ENCODE measurements around the gene CEACAM3. TPM values are rescaled to one million over a fixed set of nuclear protein-coding genes. Genes with fewer than 3 reads are reported as not detected.
A peak's percentile ranks its signal among the peaks of the same experiment; 100 is the strongest.
"Not testable (repeated sequence)": the region's sequence is repeated elsewhere in the genome, so short reads cannot be mapped to it uniquely, and the experiment has no call there.

Gene CEACAM3
- total RNA-seq (1 to 10 TPM in 2 of 9 donors, not detected in 7; 1.6 to 2.0 TPM), polyA plus RNA-seq (under 1 TPM in 1 of 2 donors, not detected in 1; 0.07 TPM)
- long read RNA-seq, donor 1: 0 reads
- long read RNA-seq, donor 2: 0 reads
- long read RNA-seq, donor 3: 0 reads

DNA sequence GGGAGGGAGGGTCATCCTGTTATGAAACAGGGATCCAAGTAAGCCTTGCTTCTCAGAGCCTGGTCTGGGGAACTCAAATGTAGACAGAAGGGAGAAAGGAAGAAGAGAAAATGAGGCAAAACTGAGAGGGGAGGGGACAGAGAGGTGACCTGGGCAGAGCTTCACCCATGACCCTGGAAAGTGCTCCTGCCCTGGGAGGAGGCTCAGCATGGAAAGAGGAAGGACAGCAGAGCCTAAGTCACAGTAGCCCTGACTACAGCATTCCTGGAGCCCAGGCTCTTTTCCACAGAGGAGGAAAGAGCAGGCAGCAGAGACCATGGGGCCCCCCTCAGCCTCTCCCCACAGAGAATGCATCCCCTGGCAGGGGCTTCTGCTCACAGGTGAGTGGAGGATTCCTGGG lies at the start of gene CEACAM3:
TSS of gene CEACAM3 (plus strand) at position 226 of the 400 bp plus-strand sequence. CDS start at position 317, 91 bp downstream.
- ATAC-seq: peak in 2 of 4 donors; percentile 64 to 69
- no peak for TF ChIP-seq POLR2A (IDR thresholded peaks at IDR 0.05)
- TF ChIP-seq, protein P1, sequence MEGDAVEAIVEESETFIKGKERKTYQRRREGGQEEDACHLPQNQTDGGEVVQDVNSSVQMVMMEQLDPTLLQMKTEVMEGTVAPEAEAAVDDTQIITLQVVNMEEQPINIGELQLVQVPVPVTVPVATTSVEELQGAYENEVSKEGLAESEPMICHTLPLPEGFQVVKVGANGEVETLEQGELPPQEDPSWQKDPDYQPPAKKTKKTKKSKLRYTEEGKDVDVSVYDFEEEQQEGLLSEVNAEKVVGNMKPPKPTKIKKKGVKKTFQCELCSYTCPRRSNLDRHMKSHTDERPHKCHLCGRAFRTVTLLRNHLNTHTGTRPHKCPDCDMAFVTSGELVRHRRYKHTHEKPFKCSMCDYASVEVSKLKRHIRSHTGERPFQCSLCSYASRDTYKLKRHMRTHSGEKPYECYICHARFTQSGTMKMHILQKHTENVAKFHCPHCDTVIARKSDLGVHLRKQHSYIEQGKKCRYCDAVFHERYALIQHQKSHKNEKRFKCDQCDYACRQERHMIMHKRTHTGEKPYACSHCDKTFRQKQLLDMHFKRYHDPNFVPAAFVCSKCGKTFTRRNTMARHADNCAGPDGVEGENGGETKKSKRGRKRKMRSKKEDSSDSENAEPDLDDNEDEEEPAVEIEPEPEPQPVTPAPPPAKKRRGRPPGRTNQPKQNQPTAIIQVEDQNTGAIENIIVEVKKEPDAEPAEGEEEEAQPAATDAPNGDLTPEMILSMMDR (IDR thresholded peaks at IDR 0.05): no peak
- peaks cover 0 to 34% (median 0%) of the 10 kb centered on the region in 12 donors for H3K4me1 ChIP-seq
- H3K9me3 ChIP-seq: peaks cover 0 to 5% (median 0%) of the 10 kb centered on the region in 12 donors
- H3K4me3 ChIP-seq: no peak within 1 kb of the TSS
- no peaks in the 10 kb centered on the region for H3K36me3 ChIP-seq
- peaks cover 0 to 48% (median 9%) of the 10 kb centered on the region in 9 donors for H3K27me3 ChIP-seq
- peak within 1 kb of the TSS in 1 of 12 donors; percentile 32 for H3K27ac ChIP-seq
- intact Hi-C loops (cut with DNase I): no loop called here
- no peak for DNase-seq

DNA sequence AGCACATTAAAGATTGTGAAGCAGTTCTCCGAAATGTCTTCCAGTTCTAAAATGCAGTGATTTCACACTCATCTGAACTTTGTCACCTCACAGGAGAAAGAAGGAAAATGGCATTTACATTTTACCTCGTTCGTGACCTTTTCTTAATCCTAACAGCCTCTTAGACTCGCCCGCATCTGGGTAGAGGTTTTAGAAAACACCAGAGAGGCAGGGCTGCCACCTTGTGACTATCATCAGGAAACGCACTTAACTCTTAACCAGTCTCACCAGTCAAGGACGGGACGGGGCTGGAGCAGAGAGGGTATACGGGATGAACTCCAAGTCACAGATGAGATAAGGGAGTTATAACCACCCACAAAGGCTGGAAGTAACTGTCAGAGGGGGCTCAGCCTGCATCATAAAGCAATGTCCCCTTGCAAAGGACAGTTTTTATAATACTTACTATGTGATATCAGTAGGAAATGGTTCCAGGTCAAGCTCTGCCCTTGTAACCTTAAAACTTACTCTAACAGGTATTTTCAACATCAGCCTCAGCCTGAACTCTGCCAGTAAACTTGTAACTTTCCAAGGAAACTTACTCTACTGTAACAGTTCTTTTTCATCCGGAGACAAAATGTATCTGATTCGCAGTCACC lies 49.7 kb upstream of the CEACAM3 start:
- ATAC-seq (peak in 2 of 4 donors; percentile 74 to 78), DNase-seq (peak in 2 of 5 donors; percentile 20 to 50)
- Histone ChIP-seq H3K27me3 (peaks cover 0 to 56% (median 9%) of the 10 kb centered on the region in 9 donors), H3K4me1 (no peaks in the 10 kb centered on the region), H3K36me3 (no peaks in the 10 kb centered on the region), H3K9me3 (no peaks in the 10 kb centered on the region), H3K4me3 (no peak overlapping the region), H3K27ac (no peak overlapping the region)
- no peak for TF ChIP-seq POLR2A (IDR thresholded peaks at IDR 0.05)
- TF ChIP-seq, protein P1 (IDR thresholded peaks at IDR 0.05): peak in 11 of 12 donors; percentile 13 to 51 (median 35)
- intact Hi-C loops (cut with DNase I): loop anchor here in 8 of 10 donors (2.0 to 10.0 kb wide), 3 partner anchors 102 to 104 kb away; no protein-coding TSS in a partner anchor
- 17 to 20% (median 19%) methylated on average over 11 of the region's 11 CpGs for WGBS, 4 donors

DNA sequence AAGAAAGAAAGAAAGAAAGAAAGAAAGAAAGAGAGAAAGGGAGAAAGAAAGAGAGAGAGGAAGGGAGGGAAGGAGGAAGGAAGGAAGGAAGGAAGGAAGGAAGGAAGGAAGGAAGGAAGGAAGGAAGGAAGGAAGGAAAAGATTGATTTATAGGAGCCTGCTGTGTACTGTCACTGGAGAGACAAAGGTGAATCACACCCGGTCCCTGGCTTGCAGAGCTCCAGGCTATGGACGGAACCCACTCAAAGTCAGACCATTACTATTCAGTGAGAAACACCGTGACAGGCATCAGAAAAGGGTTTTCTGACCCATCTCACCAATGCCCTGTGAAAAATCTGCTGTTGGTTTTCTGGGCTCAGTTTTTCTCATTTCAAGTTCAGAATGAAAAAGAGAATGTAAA lies 48.4 kb upstream of the CEACAM3 start:
- no peaks in the 10 kb centered on the region for H3K36me3 ChIP-seq
- H3K27ac ChIP-seq: no peak overlapping the region
- DNase-seq (no peak), ATAC-seq (no peak)
- intact Hi-C loops (cut with DNase I): loop anchor here in 6 of 10 donors (5.0 to 10.0 kb wide), 2 partner anchors 103 to 106 kb away; no protein-coding TSS in a partner anchor
- H3K27me3 ChIP-seq: peaks cover 0 to 62% (median 9%) of the 10 kb centered on the region in 9 donors
- H3K4me3 ChIP-seq: no peak overlapping the region
- no peak for TF ChIP-seq POLR2A (IDR thresholded peaks at IDR 0.05)
- TF ChIP-seq, protein P1 (IDR thresholded peaks at IDR 0.05): no peak
- no peaks in the 10 kb centered on the region for H3K9me3 ChIP-seq
- 56 to 64% (median 61%) methylated on average over 3 of the region's 3 CpGs for WGBS, 4 donors
- no peaks in the 10 kb centered on the region for H3K4me1 ChIP-seq

DNA sequence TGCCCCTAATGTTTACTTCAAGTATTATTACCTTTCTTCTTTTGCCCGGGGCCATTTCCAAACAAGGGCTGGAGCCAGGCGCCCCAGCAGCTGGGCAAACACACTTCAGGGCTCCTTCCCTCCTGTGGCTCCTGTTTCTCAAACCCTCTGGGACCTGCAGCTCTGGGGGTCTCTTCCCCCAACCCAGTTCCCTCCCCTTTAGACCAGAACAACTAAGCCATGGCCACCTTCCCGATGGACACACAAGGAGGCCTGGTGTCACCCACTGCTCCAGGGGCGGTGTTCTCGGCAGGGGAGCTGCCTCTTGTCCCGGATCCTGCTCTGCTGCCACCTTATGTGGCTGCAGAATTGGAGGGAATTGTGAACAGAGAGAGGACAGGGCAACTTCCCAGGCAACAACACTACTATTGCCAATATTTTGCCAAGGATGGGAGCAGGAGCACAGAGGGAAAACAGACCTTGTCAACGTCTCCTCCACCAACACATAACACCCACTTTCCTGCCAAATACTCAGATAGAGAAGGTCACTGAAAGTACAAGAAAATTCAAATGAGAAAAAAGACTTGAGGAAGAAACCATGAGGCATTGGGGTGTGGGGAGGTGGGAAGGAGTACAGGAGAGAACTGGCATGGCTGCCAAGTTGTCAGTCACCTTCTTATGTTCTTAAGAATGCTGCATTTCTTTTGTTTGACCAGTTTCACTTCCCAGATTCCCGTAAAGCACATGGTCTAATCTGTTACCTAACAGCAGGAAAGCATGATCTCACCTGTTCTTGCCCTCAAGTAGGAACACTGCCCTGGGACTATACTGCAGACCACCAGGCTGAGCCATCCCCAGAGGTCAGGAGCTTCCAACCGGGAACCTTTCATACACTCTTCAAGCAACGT lies 45.9 kb upstream of the CEACAM3 start:
- peaks cover 0 to 59% (median 15%) of the 10 kb centered on the region in 9 donors for H3K27me3 ChIP-seq
- WGBS, 4 donors: 27 to 57% (median 48%) methylated on average over 6 to 8 of the region's 10 CpGs

More for the DNA sequence above, 45.9 kb upstream of the CEACAM3 start:
- H3K9me3 ChIP-seq; H3K36me3 ChIP-seq; H3K4me3 ChIP-seq; DNase-seq; intact Hi-C loops (cut with DNase I); ATAC-seq; H3K4me1 ChIP-seq: not testable (repeated sequence)
- H3K27ac ChIP-seq: peak overlapping the region in 1 of 12 donors; percentile 17
